Stimulated activated CD8-positive, alpha-beta memory T cell treated with anti-CD3 and anti-CD28 coated beads, Interleukin-12 subunit alpha, Interleukin-12 subunit beta, amount 100 ng/mL, for 24 hours (primary cell): ENCODE measurements around the gene YY1.
"Not testable (repeated sequence)": the region's sequence is repeated elsewhere in the genome, so short reads cannot be mapped to it uniquely, and the experiment has no call there.

Experiments used
- DNase-seq: peaks from one replicate; pipeline ENCODE4 v3.0.0-alpha.2; 2020; ENCODE audit errors: extremely low read depth

YY1 gene

DNA sequence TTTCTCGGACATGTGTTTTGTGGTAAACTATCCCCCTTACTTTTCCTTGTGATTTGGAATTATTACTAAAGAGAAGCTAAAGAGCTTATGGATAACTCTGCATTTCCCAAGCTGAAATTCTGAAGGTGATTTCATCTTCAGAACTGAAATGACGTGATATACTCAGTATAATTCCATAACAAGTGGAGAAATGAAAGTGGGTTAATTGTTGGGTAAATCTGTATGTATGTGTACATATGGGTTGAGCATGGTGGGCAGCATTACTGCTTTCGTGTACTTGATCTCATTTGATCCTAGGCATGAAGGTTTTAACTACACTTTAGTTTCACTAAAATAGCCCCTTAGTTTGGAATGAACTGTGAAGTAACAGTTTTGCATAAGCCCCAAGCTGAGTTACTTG lies 4.1 kb downstream of the YY1 start:
- no peak for DNase-seq

DNA sequence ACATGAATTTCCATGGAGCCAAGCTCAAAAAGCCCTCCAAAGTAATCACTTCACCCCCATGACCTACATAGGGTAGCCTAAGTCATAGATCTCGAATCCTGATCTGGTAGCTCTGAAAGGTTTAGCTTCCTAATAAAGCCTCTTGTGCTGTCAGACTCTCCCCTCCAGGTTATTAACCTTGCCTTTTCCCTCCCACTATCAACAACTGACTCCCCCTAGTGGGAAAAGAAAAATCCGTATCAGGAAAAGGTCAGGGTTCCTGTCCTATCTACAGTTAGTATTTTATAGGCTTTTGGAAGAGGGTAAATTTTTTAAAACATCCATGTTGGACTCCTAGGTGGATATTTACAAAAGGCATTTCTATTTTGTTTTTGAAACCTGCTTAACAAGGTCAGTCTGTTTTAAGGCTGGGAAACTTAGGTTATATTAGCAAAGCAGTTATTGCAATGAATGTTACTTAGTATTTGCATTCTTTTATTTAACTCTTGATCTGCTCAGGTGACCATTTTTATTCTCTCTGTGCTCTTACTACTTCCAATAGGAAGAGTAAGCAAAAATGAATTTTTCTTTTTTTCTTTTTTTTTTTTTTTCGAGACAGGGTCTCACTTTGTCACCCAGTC lies 8.0 kb downstream of the YY1 start:
- no peak for DNase-seq

DNA sequence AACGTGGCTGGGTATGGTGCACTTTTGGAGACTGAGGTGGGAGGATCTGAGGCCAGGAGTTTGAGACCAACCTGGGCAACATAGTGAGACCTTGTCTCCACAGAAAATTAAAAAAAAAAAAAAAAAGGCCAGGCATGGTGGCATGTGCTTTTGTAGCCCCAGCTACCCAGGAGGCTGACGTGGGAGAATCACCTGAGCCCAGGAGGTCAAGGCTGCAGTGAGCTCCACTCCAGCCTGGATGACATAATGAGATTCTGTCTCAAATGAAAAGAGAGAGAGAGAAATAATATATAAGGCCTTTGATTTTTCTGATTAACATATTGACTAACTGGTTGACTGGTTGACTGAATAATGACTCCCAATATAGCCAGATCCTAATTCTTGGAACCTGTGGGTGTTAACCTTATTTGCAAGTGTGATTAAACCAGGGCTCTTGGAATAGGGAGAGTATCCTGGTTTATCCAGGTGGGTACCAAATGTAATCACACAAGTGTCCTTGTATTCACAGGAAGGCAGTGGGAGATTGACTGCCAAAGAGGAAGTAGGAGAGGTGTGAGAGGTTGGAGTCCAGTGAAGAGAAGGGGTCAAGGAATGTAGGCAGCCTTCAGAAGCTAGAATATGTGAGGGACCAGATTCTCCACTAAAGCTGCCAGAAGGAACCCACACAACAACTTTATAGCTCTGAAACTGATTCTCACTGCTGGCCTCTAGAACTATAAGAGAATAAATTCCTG lies 12.0 kb downstream of the YY1 start:
- DNase-seq = no peak

DNA sequence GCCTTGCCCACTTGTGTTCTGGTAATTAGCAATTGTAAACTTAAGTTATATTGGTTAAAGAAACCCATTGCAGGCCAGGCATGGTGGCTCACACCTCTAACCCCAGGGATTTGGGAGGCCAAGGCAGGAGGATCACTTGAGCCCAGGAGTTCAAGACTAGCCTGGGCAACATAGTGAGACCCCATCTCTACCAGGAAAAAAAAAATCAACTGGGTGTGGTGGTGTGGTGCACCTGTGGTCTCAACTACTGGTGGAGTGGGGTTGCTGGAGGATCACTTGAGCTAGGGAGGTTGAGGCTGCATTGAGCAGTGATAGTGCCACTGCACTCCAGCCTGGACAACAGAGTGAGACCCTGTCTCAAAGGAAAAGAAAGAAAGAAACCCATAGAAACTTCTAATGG lies 13.7 kb downstream of the YY1 start:
- no peak for DNase-seq

DNA sequence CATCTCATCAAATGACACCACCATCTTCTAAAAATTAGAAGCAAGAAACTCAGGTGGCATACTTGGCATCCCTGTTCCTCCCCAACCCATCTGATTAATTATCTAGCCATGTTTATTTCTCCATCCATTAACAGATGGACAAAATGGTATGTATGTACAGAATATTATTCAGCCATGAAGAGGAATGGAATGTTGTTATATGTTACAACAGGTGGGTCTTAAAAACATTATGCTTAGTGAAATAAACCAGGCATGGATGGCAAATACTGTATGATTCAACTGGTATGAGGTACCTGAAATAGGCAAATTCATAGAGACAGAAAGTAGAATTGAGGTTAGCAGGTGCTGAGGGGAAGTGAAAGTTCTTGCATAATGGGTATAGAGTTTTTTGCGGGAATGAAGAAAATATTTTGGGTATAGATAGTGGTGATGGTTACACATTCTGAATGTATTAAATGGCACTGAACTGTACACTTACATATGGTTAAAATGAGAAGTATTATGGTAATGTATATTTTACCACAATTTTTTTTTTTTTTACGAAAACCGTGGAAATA lies 17.5 kb downstream of the YY1 start:
- DNase-seq = no peak

DNA sequence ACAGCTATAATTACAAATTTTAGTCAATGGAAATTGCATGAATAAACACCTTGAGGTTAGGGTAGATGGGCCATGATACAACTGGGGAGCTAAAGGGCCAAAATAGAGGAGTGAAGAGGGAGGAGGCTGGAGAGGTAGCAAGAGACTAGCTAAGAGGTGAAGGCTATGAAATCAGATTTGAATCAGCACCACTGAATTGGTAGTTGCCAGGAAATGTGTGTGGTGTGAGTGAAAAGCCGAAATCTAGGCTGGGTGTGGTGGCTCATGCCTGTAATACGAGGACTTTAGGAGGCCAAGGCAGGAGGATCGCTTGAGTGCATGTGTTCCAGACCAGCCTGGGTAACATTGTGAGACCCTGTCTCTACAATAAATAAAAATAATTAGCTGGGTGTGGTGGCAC lies 22.7 kb downstream of the YY1 start:
- DNase-seq = no peak

DNA sequence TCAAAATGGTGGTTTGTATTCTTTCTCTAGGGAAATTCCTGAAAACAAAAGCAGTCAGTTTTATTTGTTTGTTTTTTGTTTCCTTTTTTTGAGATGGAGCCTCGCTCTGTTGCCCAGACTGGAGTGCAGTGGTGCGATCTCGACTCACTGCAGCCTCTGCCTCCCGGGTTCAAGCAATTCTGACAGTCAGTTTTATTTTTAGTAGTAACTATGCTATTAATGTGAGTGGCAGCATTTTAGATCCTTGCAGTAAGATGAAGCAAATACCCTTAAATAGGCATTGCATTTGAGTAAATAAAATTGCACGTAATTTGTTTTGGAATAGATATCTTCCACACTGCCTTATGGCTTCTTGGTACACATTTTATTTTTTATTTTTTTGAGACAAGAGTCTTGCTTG lies 23.6 kb downstream of the YY1 start:
- DNase-seq = no peak

DNA sequence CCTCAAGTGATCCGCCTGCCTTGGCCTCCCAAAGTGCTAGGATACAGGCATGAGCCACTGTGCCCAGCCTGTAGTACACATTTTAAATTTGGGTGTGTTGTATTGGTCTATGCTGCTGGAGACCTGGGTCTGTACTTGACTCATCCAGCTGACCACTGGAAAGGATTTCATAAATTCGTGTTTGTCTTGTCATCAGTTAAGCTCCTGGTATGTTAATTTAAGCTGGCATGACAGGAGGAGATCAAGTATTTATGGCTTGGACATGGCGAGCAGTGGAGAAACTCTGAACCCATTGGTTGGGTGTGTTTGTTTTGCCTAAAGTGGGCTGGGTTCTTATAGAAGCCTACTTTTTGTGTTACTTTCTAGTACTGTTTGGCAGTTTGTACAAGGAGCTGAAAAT lies 24.2 kb downstream of the YY1 start:
- no peak for DNase-seq

DNA sequence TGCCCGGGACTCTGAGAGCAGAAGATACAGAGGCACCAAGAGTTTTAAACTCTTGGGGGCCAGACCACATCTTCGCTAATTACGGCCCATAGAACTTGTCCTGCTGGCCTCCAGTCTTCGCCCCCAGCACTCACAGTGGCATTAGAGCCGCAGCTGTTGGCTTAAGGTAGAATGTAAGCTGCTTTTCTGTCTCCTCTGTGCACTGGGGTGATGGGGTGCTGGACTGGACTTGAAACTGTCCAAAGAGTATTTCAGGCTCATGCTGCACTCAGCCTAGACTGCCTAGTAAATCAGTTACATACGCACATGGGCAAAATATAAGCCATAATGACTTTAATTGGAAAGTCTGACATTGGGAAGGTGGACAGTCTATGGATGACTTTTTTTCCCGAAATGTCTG lies 29.0 kb downstream of the YY1 start:
- no peak for DNase-seq

DNA sequence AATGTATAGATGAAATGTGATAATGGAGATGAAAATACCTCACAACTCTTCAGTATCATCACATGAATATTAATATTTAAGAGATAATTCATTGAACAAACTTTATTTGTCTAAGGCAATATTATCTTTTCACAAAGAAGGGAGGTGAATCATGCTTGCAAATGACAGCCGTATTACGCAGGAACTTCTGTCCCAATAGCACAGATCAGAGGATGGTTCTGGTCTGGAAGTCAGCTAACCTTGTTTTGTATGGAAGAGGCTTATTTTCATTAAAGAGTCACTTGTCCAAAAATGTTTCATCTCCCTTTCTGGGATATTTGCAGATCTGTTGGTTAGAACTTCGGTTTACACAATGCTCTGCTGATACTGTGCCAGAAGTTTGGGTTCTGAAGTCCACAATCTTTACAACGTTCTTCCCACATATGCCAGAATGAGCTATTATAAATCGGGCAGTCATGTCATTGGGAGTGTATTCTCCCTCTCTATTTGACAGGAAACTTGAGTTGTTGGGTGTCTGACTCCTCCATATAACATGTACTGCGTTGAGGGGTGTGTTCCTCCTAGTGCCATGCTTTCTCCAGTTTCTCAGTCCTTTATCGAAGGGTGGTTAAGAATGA lies 29.8 kb downstream of the YY1 start:
- DNase-seq = no peak

DNA sequence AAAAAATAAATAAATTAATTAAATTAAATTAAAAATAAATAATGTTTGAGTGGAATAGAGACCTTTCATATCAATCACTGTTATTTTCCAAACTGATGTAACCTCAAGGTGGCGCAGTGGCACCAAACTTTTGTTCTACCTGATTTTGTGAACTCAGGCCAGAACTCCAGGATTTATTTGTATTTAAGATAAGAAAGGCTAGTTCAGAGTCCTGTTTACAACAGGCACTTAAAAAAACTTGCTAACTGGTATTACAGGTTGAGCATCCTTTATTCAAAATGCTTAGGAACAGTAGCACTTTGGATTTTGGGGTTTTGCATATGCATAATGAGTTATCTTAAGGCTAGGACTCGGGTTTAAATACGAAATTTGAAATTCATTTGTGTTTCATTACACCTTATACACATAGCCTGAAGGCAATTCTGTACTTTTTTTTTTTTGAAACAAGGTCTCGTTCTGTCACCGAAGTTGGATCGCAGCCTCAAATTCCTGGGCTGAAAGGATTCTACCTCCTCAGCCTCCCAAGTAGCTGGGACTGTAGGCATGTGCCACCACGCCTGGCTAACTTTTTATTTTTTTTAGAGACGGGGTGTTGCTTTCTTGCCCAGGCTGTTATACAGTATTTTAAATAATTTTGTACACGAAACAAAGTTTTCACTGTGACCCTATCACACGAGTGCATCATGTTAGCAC lies 32.4 kb downstream of the YY1 start:
- DNase-seq = no peak

DNA sequence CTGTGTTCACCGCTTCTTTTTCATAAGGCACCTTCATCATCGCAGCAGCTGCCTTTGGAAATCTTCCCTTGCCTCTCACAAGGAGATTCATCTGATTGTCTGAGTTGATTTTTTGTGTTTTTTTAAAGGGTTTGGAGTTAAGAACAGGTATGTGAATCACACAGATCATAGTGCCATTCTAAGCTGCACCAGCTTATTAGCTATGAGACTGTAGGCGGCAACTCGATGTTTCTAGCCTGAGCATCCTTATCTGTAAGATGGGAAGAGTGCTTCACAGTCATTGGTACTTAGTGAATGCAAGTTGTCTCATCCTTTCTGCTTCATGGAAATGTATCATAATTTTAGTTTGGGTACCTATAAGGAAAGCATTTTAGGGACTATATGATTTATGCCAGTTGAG lies 35.3 kb downstream of the YY1 start:
- no peak for DNase-seq

DNA sequence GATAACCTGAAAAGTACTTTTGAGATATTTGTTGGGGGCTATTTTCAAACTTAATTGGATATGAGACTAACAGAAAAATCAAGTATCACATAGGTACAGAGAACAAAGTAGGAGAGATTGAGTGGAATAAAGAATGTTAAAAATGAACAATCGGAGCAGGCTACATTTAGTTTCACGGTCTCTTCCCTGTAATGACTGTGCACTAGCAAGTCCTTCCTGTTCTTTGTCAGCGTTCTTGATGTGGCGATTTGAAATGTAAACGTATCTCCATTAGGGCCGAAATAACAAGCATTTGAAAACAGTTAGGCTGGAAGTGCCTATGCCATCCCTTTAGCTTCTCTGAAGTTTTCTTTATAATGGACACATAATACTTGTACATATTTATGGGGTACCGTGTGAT lies 36.3 kb downstream of the YY1 start:
- no peak for DNase-seq

DNA sequence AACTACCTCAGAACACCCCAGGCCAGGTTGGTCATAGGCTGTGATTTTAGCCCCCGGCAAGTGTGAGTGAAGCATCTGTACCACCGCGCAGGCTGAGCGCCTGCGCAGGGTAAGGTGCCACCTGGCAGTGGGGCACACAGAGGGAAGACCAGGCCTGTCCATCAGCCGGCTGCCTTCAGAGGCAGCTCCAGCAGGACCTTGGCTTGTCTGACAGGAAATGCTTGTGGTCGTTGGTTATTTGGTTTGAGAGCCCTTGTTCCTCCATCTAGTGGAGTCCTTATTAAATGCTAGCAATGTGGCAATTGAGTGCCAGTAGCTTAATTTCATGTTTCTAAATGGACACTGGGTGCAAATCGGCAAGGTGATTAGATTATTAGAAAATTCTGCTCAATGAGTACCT lies 39.8 kb downstream of the YY1 start:
- DNase-seq = no peak

DNA sequence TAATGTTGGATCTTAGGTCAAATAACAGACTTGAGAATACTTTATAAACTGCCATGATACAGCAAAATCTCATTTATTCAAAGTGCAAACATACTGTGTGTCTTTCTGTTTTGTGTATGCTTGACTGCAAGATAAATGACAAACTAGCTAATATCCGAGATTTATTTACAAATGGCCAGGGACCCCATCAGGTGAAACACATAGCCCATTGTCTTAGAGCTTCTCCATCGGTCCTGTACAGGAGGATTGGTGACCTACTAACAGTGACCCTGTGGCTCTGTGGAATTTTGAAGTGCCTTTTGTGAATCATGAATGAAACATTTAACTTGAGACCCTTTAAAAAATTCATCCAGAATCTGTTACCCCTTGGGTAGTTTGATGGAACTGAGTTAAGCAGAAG lies 40.2 kb downstream of the YY1 start:
- no peak for DNase-seq

DNA sequence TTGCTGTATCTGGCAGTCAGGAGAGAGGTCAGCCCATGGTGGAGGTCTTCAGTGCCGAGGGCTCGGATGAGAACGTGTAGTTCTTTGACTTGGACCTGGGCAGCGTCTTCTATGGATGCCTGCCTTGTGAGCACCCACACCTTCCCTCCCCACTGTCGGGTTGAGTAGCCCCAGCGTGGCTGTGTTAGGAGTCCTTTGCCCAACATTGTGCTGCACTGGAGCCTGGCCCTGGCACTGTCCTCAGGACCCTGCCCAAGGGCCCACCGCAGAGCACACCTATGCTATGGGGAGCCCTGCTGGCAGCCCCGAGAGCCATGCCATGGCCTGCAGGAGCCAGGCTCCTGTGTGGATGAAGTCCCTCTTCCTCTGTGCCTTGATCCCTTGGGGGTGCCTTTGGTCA lies 40.6 kb downstream of the YY1 start:
- DNase-seq = no peak

DNA sequence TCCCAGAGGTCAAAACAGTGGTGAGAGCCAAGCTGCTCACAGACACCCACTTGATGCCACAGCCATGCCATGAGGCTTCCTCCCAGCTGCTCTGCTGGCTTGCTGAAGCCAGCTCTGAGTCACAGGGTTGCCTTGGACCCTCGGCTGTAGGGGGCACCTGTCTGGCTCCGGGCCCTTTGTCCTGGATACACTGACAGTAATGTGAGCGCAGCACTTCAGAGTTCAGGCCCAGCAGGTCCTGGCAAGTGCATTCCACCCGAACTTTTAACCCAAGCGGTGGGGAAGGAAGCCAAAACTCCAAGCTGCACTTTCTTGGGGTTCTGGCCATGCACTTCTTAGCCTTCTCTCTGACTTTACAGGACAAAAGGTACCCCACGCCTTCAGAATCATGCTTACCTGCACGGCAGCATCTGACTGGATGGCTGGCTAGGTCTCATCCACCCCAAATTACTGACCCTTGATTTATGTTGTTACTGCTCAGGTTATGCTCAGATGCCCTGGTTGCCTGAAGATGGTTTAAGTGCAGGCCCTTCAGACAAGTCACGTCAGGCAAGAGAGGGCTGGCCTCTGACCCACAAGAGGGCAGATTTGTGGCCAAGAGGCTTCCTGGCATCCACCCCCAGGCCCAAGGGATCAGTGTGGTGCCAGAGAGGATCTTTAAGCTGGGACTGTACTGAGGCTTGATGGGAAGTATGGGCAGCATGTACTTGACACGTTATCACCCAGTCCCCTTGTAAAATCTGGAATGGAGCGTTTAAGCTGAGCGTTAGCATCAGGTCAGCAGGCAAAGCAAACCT lies 42.5 kb downstream of the YY1 start:
- no peak for DNase-seq

DNA sequence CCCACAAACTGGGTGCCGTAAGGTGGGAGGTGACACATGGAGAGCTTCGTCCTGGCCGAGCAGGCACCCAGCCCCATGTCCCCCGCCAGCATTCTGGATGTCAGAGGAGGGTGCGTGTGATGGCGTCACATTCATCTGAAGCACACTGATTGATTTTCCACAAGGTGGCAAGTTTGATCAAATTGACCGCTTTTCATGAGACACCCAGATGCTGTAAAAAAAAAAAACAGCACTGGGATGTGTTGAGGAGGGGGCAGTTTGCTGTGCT lies 43.1 kb downstream of the YY1 start:
- DNase-seq = no peak

DNA sequence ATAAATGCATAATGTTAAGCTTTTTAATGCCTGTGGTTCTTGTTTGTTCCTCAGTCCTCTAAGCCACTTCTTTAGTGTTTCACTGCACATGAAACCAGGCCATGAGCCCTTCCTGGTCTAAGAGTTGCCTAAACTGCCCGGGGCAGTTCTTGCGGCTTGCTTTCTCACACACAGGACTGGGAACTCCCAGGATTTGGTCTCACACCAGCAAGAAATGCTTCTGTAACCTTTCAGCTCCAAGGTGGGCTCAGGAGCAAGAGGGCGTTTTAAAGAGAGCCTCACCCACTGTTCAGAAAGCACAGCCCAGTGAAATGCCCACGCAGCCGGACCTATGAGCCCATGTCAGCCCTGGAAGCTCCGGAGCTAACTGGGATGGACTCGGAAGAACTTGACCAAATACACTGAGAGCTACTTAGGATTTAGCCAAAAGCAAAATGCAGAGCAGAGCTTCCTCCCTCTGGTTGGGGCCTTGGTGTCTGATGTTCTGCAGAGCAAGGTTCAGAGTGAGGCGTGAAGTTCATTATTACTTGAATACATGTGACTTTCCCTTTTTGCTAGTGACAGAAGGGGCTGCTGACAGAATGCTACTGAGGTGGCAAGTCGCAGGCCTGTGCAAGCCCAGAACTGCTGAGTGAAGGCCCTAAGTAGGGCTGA lies 43.9 kb downstream of the YY1 start:
- no peak for DNase-seq

DNA sequence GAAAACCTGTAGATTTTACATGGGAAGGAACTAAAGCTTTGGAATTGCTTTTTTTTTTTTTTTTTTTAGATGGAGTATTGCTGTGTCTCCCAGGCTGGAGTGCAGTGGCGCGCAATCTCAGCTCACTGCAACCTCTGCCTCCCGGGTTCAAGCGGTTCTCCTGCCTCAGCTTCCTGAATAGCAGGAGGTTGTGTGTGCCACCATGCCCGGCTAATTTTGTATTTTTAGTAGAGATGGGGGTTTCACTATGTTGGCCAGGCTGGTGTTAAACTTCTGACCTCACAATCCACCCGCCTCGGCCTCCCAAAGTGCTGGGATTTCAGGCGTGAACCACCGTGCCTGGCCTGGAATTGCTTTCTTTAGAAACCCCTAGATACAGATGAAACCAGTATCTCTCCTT lies 44.5 kb downstream of the YY1 start:
- not testable (repeated sequence) for DNase-seq
